OCI-LY3 (cell line): ENCODE measurements around the gene FAM184B.

ENCODE experiments used
- H2AFZ ChIP-seq: fragments of 200-600, 300-600 bp; shearing (Covaris generic); 2 replicates; pipeline ENCODE4 v1.6.0; 2014; ENCODE audit warnings: antibody characterized with exemption, low read depth, low read length
- H3K27ac ChIP-seq: fragments of 200-600, 300-600 bp; sonication (generic); 2 replicates; pipeline ENCODE4 v1.5.1; 2014; ENCODE audit warnings: mild to moderate bottlenecking, low read length, moderate library complexity, mixed read lengths
- H3K27me3 ChIP-seq: fragments of 200-600, 300-600 bp; sonication (generic); 2 replicates; pipeline ENCODE4 v1.6.1; 2014; ENCODE audit warnings: low read depth, low read length, mixed read lengths
- H3K36me3 ChIP-seq: fragments of 200-600, 300-600 bp; sonication (generic); replicated peaks from 2 replicates; pipeline ENCODE3; 2014; ENCODE audit warnings: low read depth, low read length, mixed read lengths
- H3K4me1 ChIP-seq: fragments of 300-600, 200-600 bp; sonication (generic); 2 replicates; pipeline ENCODE4 v1.6.1; 2014; ENCODE audit warnings: low read length, mixed read lengths
- H3K4me2 ChIP-seq: fragments of 200-600, 300-600 bp; sonication (generic); 2 replicates; pipeline ENCODE4 v1.6.1; 2014; ENCODE audit warnings: low read length, mixed read lengths
- H3K4me3 ChIP-seq: fragments of 300-600, 200-600 bp; sonication (generic); 2 replicates; pipeline ENCODE4 v1.5.1; 2014; ENCODE audit warnings: antibody characterized with exemption, mild to moderate bottlenecking, low read length, moderate library complexity
- H3K79me2 ChIP-seq: fragments of 300-600, 200-600 bp; shearing (Covaris generic); 2 replicates; pipeline ENCODE4 v1.6.1; 2014; ENCODE audit warnings: mild to moderate bottlenecking, low read length, mixed read lengths
- H3K9ac ChIP-seq: fragments of 300-600, 200-600 bp; shearing (Covaris generic); 2 replicates; pipeline ENCODE4 v1.6.0; 2014; ENCODE audit warnings: mild to moderate bottlenecking, low read length, moderate library complexity
- H3K9me3 ChIP-seq: fragments of 200-600, 300-600 bp; shearing (Covaris generic); 2 replicates; pipeline ENCODE4 v1.6.1; 2014; ENCODE audit warnings: low read length, mixed read lengths; ENCODE audit not compliant: insufficient read depth
- H4K20me1 ChIP-seq: fragments of 200-600, 300-600 bp; sonication (generic); 2 replicates; pipeline ENCODE4 v1.6.1; 2016; ENCODE audit warnings: low read length, mixed read lengths; ENCODE audit not compliant: insufficient read depth
- CTCF ChIP-seq: fragments of 200-600, 300-600 bp; sonication (generic); IDR thresholded peaks from 2 replicates; pipeline ENCODE4 v1.5.1; 2014; ENCODE audit warnings: antibody characterized with exemption, low read length, low read depth
- EZH2phosphoT487 ChIP-seq: fragments of 200-600 bp; shearing (Covaris generic); IDR thresholded peaks from 2 replicates; pipeline ENCODE4 v1.6.1; 2018; ENCODE audit warnings: antibody characterized with exemption, mixed run types, low read depth

Gene FAM184B

GRCh38 chr4:17787315-17787714 lies 5.9 kb upstream of the FAM184B start:
- H3K9me3 ChIP-seq: no peaks in the 10 kb centered on the region
- H3K4me1 ChIP-seq: no peaks in the 10 kb centered on the region
- H3K9ac ChIP-seq: no peak overlapping the region
- H2AFZ ChIP-seq: no peak overlapping the region
- no peak overlapping the region for H3K27ac ChIP-seq
- H3K27me3 ChIP-seq: no peaks in the 10 kb centered on the region
- H4K20me1 ChIP-seq: no peaks in the 10 kb centered on the region
- TF ChIP-seq CTCF: no peak
- TF ChIP-seq EZH2phosphoT487: no peak
- H3K4me3 ChIP-seq: no peak overlapping the region
- H3K36me3 ChIP-seq: peaks cover 9% of the 10 kb centered on the region
- H3K4me2 ChIP-seq: no peak overlapping the region
- no peaks in the 10 kb centered on the region for H3K79me2 ChIP-seq

- TF ChIP-seq CTCF (no peak), EZH2phosphoT487 (no peak)
Observed at GRCh38 chr4:17786567-17786966, 5.1 kb upstream of the FAM184B start.

GRCh38 chr4:17785858-17786257 lies 4.4 kb upstream of the FAM184B start:
- H3K27ac ChIP-seq: no peak overlapping the region
- no peaks in the 10 kb centered on the region for H3K9me3 ChIP-seq

More at GRCh38 chr4:17786567-17786966, 5.1 kb upstream of the FAM184B start:
- no peak overlapping the region for H3K4me2 ChIP-seq
- H3K9ac ChIP-seq: no peak overlapping the region
- H3K27ac ChIP-seq: no peak overlapping the region
- H3K79me2 ChIP-seq: no peaks in the 10 kb centered on the region
- H3K4me3 ChIP-seq: no peak overlapping the region
- H3K27me3 ChIP-seq: no peaks in the 10 kb centered on the region
- no peaks in the 10 kb centered on the region for H3K9me3 ChIP-seq
- no peak overlapping the region for H2AFZ ChIP-seq
- H3K36me3 ChIP-seq: peaks cover 6% of the 10 kb centered on the region
- H3K4me1 ChIP-seq: no peaks in the 10 kb centered on the region
- no peaks in the 10 kb centered on the region for H4K20me1 ChIP-seq

More at GRCh38 chr4:17785858-17786257, 4.4 kb upstream of the FAM184B start:
- Histone ChIP-seq H4K20me1 (no peaks in the 10 kb centered on the region), H2AFZ (no peak overlapping the region), H3K4me2 (no peak overlapping the region), H3K9ac (no peak overlapping the region), H3K79me2 (no peaks in the 10 kb centered on the region), H3K36me3 (peaks cover 2% of the 10 kb centered on the region), H3K4me3 (no peak overlapping the region), H3K27me3 (no peaks in the 10 kb centered on the region), H3K4me1 (no peaks in the 10 kb centered on the region)
- TF ChIP-seq CTCF: peak; percentile 27
- no peak for TF ChIP-seq EZH2phosphoT487
